ENCODE results near the gene SLC13A3.
A peak's percentile ranks its signal among the peaks of the same experiment; 100 is the strongest.

SLC13A3 gene

GRCh38 chr20:46651091-46651962, at the start of gene SLC13A3:
Gene SLC13A3 (minus strand): TSS chr20:46651459. CDS start chr20:46651421, 38 bp downstream.
- DNase-seq: no peak

- DNase-seq: no peak
Measured at GRCh38 chr20:46701057-46701456, 49.8 kb upstream of the SLC13A3 start.

- no peak for DNase-seq
Measured at GRCh38 chr20:46700481-46700880, 49.2 kb upstream of the SLC13A3 start.

GRCh38 chr20:46699651-46700359, 48.5 kb upstream of the SLC13A3 start:
- no peak for DNase-seq

GRCh38 chr20:46698788-46699187, 47.5 kb upstream of the SLC13A3 start:
- DNase-seq: no peak

GRCh38 chr20:46696791-46697279, 45.6 kb upstream of the SLC13A3 start:
- no peak for DNase-seq

GRCh38 chr20:46695892-46696291, 44.6 kb upstream of the SLC13A3 start:
- DNase-seq: no peak

GRCh38 chr20:46694484-46694883, 43.2 kb upstream of the SLC13A3 start:
- no peak for DNase-seq

- no peak for DNase-seq
Measured at GRCh38 chr20:46691196-46691595, 39.9 kb upstream of the SLC13A3 start.

- DNase-seq: no peak
Measured at GRCh38 chr20:46690219-46691106, 39.2 kb upstream of the SLC13A3 start.

GRCh38 chr20:46689754-46690085, 38.5 kb upstream of the SLC13A3 start:
- DNase-seq: no peak

GRCh38 chr20:46689082-46689753, 38.0 kb upstream of the SLC13A3 start, which contains the start of gene TP53RK:
Gene TP53RK (minus strand): TSS chr20:46689444. CDS start chr20:46689414, 30 bp downstream.
- peak; percentile 93 for DNase-seq

- DNase-seq: peak; percentile 49
Measured at GRCh38 chr20:46688151-46689081, 37.2 kb upstream of the SLC13A3 start.

- peak; percentile 62 for DNase-seq
Measured at GRCh38 chr20:46683939-46684750, 32.9 kb upstream of the SLC13A3 start.

- DNase-seq: no peak
Measured at GRCh38 chr20:46683668-46683938, 32.3 kb upstream of the SLC13A3 start.

GRCh38 chr20:46683011-46683667, 31.9 kb upstream of the SLC13A3 start:
- DNase-seq: no peak

- no peak for DNase-seq
Measured at GRCh38 chr20:46682063-46682821, 31.0 kb upstream of the SLC13A3 start.

- DNase-seq: peak; percentile 63
Measured at GRCh38 chr20:46681032-46681854, 30.0 kb upstream of the SLC13A3 start.

Data from NCI-H1105 treated with DMSO at 0.1 percent for 48 hours (cell line).